AG04450 (cell line): ENCODE measurements around the gene KLHL28. TPM values are rescaled to one million over a fixed set of nuclear protein-coding genes. Genes with fewer than 3 reads are reported as not detected.

Experiments
- CTCF ChIA-PET: fragments of 300-600, 350-600 bp; formaldehyde crosslinking; extraction: SDS; loops from one replicate; lab custom pipeline; 2022; ENCODE audit warnings: antibody characterized with exemption, inconsistent platforms; lab: Charles Lee
- POLR2A ChIA-PET: fragments of 350-600 bp; formaldehyde crosslinking; extraction: SDS; loops from one replicate; lab custom pipeline; 2021; ENCODE audit warnings: antibody characterized with exemption, inconsistent platforms; lab: Yijun Ruan, JAX
- DNase-seq: peaks from one replicate; pipeline ENCODE4 v3.0.0-alpha.2; 2011; ENCODE audit warnings: low read depth, low spot score
- H3K27ac ChIP-seq: one replicate; pipeline ENCODE4 v1.5.1; 2012; ENCODE audit warnings: low read depth, low read length, control low read depth
- H3K27me3 ChIP-seq: one replicate; pipeline ENCODE4 v1.6.0; 2012; ENCODE audit warnings: low read length; ENCODE audit not compliant: control insufficient read depth, insufficient read depth
- H3K4me3 ChIP-seq: 2 replicates; pipeline ENCODE4 v1.5.1; 2011; ENCODE audit warnings: mild to moderate bottlenecking, low read depth, low read length, control low read depth
- H3K9me3 ChIP-seq: 2 replicates; pipeline ENCODE4 v1.5.1; 2012; ENCODE audit warnings: low read length; ENCODE audit not compliant: control insufficient read depth, insufficient read depth
- CTCF ChIP-seq: IDR thresholded peaks from 2 replicates; pipeline ENCODE4 v1.5.1; 2011; ENCODE audit warnings: low read depth, low read length, control low read depth, inconsistent platforms
- polyA plus RNA-seq: library from polyadenylated mRNA; depleted of rRNA; stranded (reverse); fragments of >200 nt; gene quantifications from 2 replicates; pipeline ENCODE4 v1.2.3, GENCODE V29; 2011; rRNA removed

KLHL28 gene
- polyA plus RNA-seq, 1 experiment, result 5.9 TPM

- H3K27ac ChIP-seq, result no peak overlapping the region
- H3K27me3 ChIP-seq, result no peaks in the 10 kb centered on the region
- CTCF ChIA-PET, result no interaction called here
- no peak for DNase-seq
- POLR2A ChIA-PET, result no interaction called here
- H3K9me3 ChIP-seq, result no peaks in the 10 kb centered on the region; the same call in 1 of the 2 replicates
- no peak overlapping the region for H3K4me3 ChIP-seq
- TF ChIP-seq CTCF, result no peak
Observed at GRCh38 chr14:44887596-44887955, 74.2 kb downstream of the KLHL28 start.

- no peaks in the 10 kb centered on the region; the same call in 1 of the 2 replicates for H3K9me3 ChIP-seq
- no peaks in the 10 kb centered on the region for H3K27me3 ChIP-seq
- CTCF ChIA-PET, result no interaction called here
- H3K27ac ChIP-seq, result no peak overlapping the region
- H3K4me3 ChIP-seq, result no peak overlapping the region
- TF ChIP-seq CTCF, result no peak
- no peak for DNase-seq
- POLR2A ChIA-PET, result no interaction called here
Observed at GRCh38 chr14:44886860-44887595, 74.7 kb downstream of the KLHL28 start.

DNA sequence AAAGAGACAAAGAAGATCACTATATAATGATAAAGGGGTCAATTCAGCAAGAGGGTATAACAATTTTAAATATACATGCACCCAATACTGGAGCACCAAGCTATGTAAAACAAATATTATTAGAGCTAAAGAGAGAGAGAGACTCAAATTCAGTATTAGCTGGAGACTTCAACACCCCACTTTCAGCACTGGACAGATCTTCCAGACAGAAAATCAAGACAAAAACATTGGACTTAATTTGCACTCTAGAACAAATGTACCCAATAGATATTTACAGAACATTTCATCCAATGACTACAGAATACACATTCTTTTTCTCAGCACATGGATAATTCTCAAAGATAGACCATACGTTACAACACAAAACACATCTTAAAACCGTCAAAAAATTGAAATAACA, 81.0 kb downstream of the KLHL28 start:
- POLR2A ChIA-PET, result no interaction called here
- H3K27ac ChIP-seq, result no peak overlapping the region
- CTCF ChIA-PET, result no interaction called here
- no peak for TF ChIP-seq CTCF
- no peaks in the 10 kb centered on the region for H3K27me3 ChIP-seq
- H3K4me3 ChIP-seq, result no peak overlapping the region
- no peak for DNase-seq
- no peaks in the 10 kb centered on the region for H3K9me3 ChIP-seq

Other genes starting within 250 kb of the KLHL28 start
- 8.3 and 13.2 TPM in 2 replicates for gene TOGARAM1, start 243 bp upstream of the KLHL28 start, polyA plus RNA-seq
- gene PRPF39, start 122.2 kb upstream of the KLHL28 start, polyA plus RNA-seq, result 33.0 and 48.6 TPM in 2 replicates
- 55.3 and 105 TPM in 2 replicates for gene FKBP3, start 172.5 kb upstream of the KLHL28 start, polyA plus RNA-seq
- gene FANCM, start 174.0 kb upstream of the KLHL28 start, polyA plus RNA-seq, result 1.5 and 2.8 TPM in 2 replicates